H1 (cell line): ENCODE results near the gene BPHL. TPM values are rescaled to one million over a fixed set of nuclear protein-coding genes. Genes with fewer than 3 reads are reported as not detected.
A peak's percentile ranks its signal among the peaks of the same experiment; 100 is the strongest.

Experiments
- CTCF ChIA-PET: fragments of 300-600 bp; sonication (Branson Sonifier 250); formaldehyde crosslinking; loops from one replicate; lab custom pipeline; 2021; ENCODE audit not compliant: partially characterized antibody; lab: Charles Lee
- POLR2A ChIA-PET: fragments of 300-600 bp; sonication (Branson Sonifier 250); formaldehyde crosslinking; loops from one replicate; lab custom pipeline; 2021; ENCODE audit warnings: inconsistent platforms; ENCODE audit not compliant: partially characterized antibody; lab: Charles Lee
- DNase-seq, 2 experiments: peaks; one replicate each; pipeline versions ENCODE4 v3.0.0 to v3.0.0-alpha.2; 2010 to 2022; ENCODE audit warnings: low spot score in 2 of 2, low read depth in 1 of 2, mixed read lengths in 1 of 2
- FAIRE-seq: peaks from 2 replicates; lab custom pipeline; 2011; peaks lifted over from hg19 to GRCh38; lab: Jason Lieb, UNC
- H2AFZ ChIP-seq: 2 replicates; pipeline ENCODE4 v1.8.1; 2012; ENCODE audit warnings: low read length, inconsistent platforms
- H2AK5ac ChIP-seq: 2 replicates; pipeline ENCODE4 v1.6.1; 2013; ENCODE audit warnings: low read depth, low read length
- H2BK120ac ChIP-seq: replicated peaks from 2 replicates; pipeline ENCODE3; 2013; ENCODE audit warnings: low read depth, low read length, inconsistent platforms
- H2BK12ac ChIP-seq: 2 replicates; pipeline ENCODE4 v1.6.1; 2013; ENCODE audit warnings: low read depth, low read length
- H2BK15ac ChIP-seq: 2 replicates; pipeline ENCODE4 v1.6.1; 2013; ENCODE audit warnings: low read length
- H2BK20ac ChIP-seq: 2 replicates; pipeline ENCODE4 v1.6.1; 2013; ENCODE audit warnings: low read length
- H2BK5ac ChIP-seq: 2 replicates; pipeline ENCODE4 v1.6.1; 2013; ENCODE audit warnings: low read depth, low read length
- H3K14ac ChIP-seq: 2 replicates; pipeline ENCODE4 v1.6.1; 2013; ENCODE audit warnings: inconsistent platforms; ENCODE audit not compliant: insufficient read length
- H3K18ac ChIP-seq: 2 replicates; pipeline ENCODE4 v1.6.1; 2013; ENCODE audit warnings: low read length; ENCODE audit errors: extremely low read depth
- H3K23ac ChIP-seq: 2 replicates; pipeline ENCODE4 v1.6.1; 2013; ENCODE audit warnings: inconsistent platforms; ENCODE audit not compliant: insufficient read length
- H3K23me2 ChIP-seq: 2 replicates; pipeline ENCODE4 v1.6.1; 2013; ENCODE audit warnings: low read depth, low read length
- H3K27ac ChIP-seq: 2 replicates; pipeline ENCODE4 v1.6.1; 2011; ENCODE audit warnings: low read depth, low read length, inconsistent platforms
- H3K27me3 ChIP-seq, 4 experiments: replicated peaks in 1 of 4; 1 replicate in 1 of 4; 2 replicates in 3 of 4; pipeline versions ENCODE4 v1.6.1 to v1.8.1; 2011 to 2013; ENCODE audit warnings: low read length in 3 of 4, mild to moderate bottlenecking in 3 of 4, inconsistent platforms in 2 of 4, mixed read lengths in 2 of 4, moderate library complexity in 1 of 4; ENCODE audit not compliant: control insufficient read depth in 3 of 4, insufficient read depth in 3 of 4; ENCODE audit errors: extremely low read depth in 1 of 4
- H3K36me3 ChIP-seq, 4 experiments: 2 replicates each; pipeline versions ENCODE4 v1.6.1 to v1.8.1; 2011 to 2013; ENCODE audit warnings: mild to moderate bottlenecking in 4 of 4, low read length in 3 of 4, moderate library complexity in 2 of 4, control low read depth in 1 of 4, inconsistent platforms in 1 of 4; ENCODE audit not compliant: insufficient read depth in 4 of 4, control insufficient read depth in 2 of 4
- H3K4ac ChIP-seq: replicated peaks from 2 replicates; pipeline ENCODE3; 2013; ENCODE audit warnings: low read length, low read depth, mixed read lengths, inconsistent platforms; ENCODE audit not compliant: insufficient read length
- H3K4me1 ChIP-seq, 4 experiments: replicated peaks in 1 of 4; 1 replicate in 1 of 4; 2 replicates in 3 of 4; pipeline versions ENCODE4 v1.6.1 to v1.8.1; 2011 to 2013; ENCODE audit warnings: low read length in 3 of 4, inconsistent platforms in 2 of 4, mixed read lengths in 1 of 4; ENCODE audit not compliant: insufficient read depth in 4 of 4, control insufficient read depth in 3 of 4
- H3K4me2 ChIP-seq, 2 experiments: 2 replicates each; pipeline versions ENCODE4 v1.6.1 to v1.8.1; 2011 to 2013; ENCODE audit warnings: low read depth in 2 of 2, low read length in 2 of 2, control low read depth in 1 of 2, inconsistent platforms in 1 of 2, mild to moderate bottlenecking in 1 of 2; ENCODE audit not compliant: insufficient read depth in 1 of 2
- H3K4me3 ChIP-seq, 4 experiments: fragments of 200-600, 300-600 bp in 1 of 4; sonication (generic), shearing (Covaris generic), sonication (Bioruptor Twin) in 1 of 4; 2 replicates each; pipeline versions ENCODE4 v1.5.1 to v1.8.1; 2011 to 2016; ENCODE audit warnings: low read length in 4 of 4, low read depth in 3 of 4, control low read depth in 2 of 4, inconsistent platforms in 2 of 4, mild to moderate bottlenecking in 2 of 4, mixed read lengths in 1 of 4, moderate library complexity in 1 of 4; ENCODE audit not compliant: insufficient read depth in 2 of 4; ENCODE audit errors: extremely low read depth in 1 of 4
- H3K56ac ChIP-seq: replicated peaks from 2 replicates; pipeline ENCODE3; 2013; ENCODE audit warnings: low read depth, mild to moderate bottlenecking, mixed read lengths, low read length, inconsistent platforms; ENCODE audit not compliant: insufficient read length
- H3K79me1 ChIP-seq: 2 replicates; pipeline ENCODE4 v1.6.1; 2013; ENCODE audit warnings: low read depth, low read length, control low read depth
- H3K79me2 ChIP-seq, 2 experiments: 2 replicates each; pipeline versions ENCODE4 v1.6.1 to v1.8.1; 2012 to 2013; ENCODE audit warnings: low read length in 2 of 2, mild to moderate bottlenecking in 2 of 2, inconsistent platforms in 1 of 2; ENCODE audit not compliant: insufficient read depth in 2 of 2, control insufficient read depth in 1 of 2
- H3K9ac ChIP-seq, 4 experiments: replicated peaks in 1 of 4; 1 replicate in 1 of 4; 2 replicates in 3 of 4; pipeline versions ENCODE4 v1.6.1 to v1.8.1; 2011 to 2013; ENCODE audit warnings: low read depth in 3 of 4, low read length in 3 of 4, control low read depth in 2 of 4, mild to moderate bottlenecking in 2 of 4, moderate library complexity in 2 of 4, inconsistent platforms in 1 of 4; ENCODE audit errors: extremely low read depth in 1 of 4
- H3K9me3 ChIP-seq, 2 experiments: 2 replicates each; pipeline versions ENCODE4 v1.6.1 to v1.8.1; 2012 to 2013; ENCODE audit warnings: mild to moderate bottlenecking in 2 of 2, moderate library complexity in 2 of 2, control low read depth in 1 of 2, inconsistent platforms in 1 of 2, low read depth in 1 of 2, low read length in 1 of 2, mixed read lengths in 1 of 2; ENCODE audit not compliant: insufficient read depth in 2 of 2
- H4K20me1 ChIP-seq, 2 experiments: replicated peaks in 1 of 2; 2 replicates each; pipeline versions ENCODE3 to v1.8.1; 2011 to 2013; ENCODE audit warnings: inconsistent platforms in 2 of 2, low read length in 2 of 2, mild to moderate bottlenecking in 1 of 2; ENCODE audit not compliant: insufficient read depth in 2 of 2, control insufficient read depth in 1 of 2
- H4K5ac ChIP-seq: 2 replicates; pipeline ENCODE4 v1.6.1; 2013; ENCODE audit warnings: low read length, low read depth, mixed read lengths, inconsistent platforms; ENCODE audit not compliant: insufficient read length
- H4K8ac ChIP-seq: 2 replicates; pipeline ENCODE4 v1.8.0; 2013; ENCODE audit warnings: mild to moderate bottlenecking, moderate library complexity, low read length, inconsistent platforms; ENCODE audit not compliant: insufficient read depth; ENCODE audit errors: extremely low read depth
- H4K91ac ChIP-seq: replicated peaks from 2 replicates; pipeline ENCODE3; 2013; ENCODE audit warnings: low read length, mixed read lengths, inconsistent platforms; ENCODE audit not compliant: insufficient read length
- ASH2L ChIP-seq: fragments of 200-600, 300-600 bp; sonication (generic); IDR thresholded peaks from one replicate; pipeline ENCODE4 v1.7.1; 2017; ENCODE audit warnings: low read length
- EGR1 ChIP-seq: IDR thresholded peaks from 2 replicates; pipeline ENCODE4 v1.6.1; 2011; ENCODE audit warnings: low read depth, low read length, borderline replicate concordance
- EZH2 ChIP-seq: fragments of 200-600 bp; sonication (generic); IDR thresholded peaks from 2 replicates; pipeline ENCODE4 v1.7.1; 2012; ENCODE audit warnings: low read depth, mild to moderate bottlenecking, moderate library complexity, low read length, inconsistent platforms; ENCODE audit not compliant: severe bottlenecking
- POLR2AphosphoS5 ChIP-seq: IDR thresholded peaks from 2 replicates; pipeline ENCODE4 v1.6.1; 2011; ENCODE audit warnings: low read depth, low read length
- POU5F1 ChIP-seq: IDR thresholded peaks from 2 replicates; pipeline ENCODE4 v1.6.1; 2011; ENCODE audit warnings: low read depth, mild to moderate bottlenecking, low read length, moderate library complexity
- RAD21 ChIP-seq, 2 experiments: IDR thresholded peaks in 1 of 2; conservative IDR thresholded peaks in 1 of 2; 2 replicates each; pipeline ENCODE4 v1.6.1; 2011; ENCODE audit warnings: low read depth in 2 of 2, low read length in 2 of 2, improper control_type of control experiment in 1 of 2, inconsistent platforms in 1 of 2, mild to moderate bottlenecking in 1 of 2, moderate library complexity in 1 of 2
- SP4 ChIP-seq: IDR thresholded peaks from 2 replicates; pipeline ENCODE4 v1.6.1; 2012; ENCODE audit warnings: low read length, inconsistent platforms
- TEAD4 ChIP-seq: IDR thresholded peaks from 2 replicates; pipeline ENCODE4 v1.6.1; 2012; ENCODE audit warnings: low read depth, low read length, inconsistent platforms, mixed read lengths
- YY1 ChIP-seq: IDR thresholded peaks from 2 replicates; pipeline ENCODE4 v1.6.1; 2011; ENCODE audit warnings: low read depth, mild to moderate bottlenecking, low read length
- WGBS, 2 experiments: shearing (Covaris generic) in 1 of 2; methylation state at CpG; one replicate each; pipeline versions ENCODE4 v1.1.6 to v1.1.7; 2013 to 2015; ENCODE audit warnings: low lambda C conversion rate in 2 of 2, mixed read lengths in 2 of 2, inconsistent platforms in 1 of 2, low coverage in 1 of 2, missing lambda C conversion rate in 1 of 2; ENCODE audit not compliant: insufficient replicate concordance in 2 of 2, insufficient coverage in 1 of 2, insufficient read length in 1 of 2; ENCODE audit errors: extremely low coverage in 1 of 2, missing lambda C conversion rate in 1 of 2; 5-methylcytosine and 5-hydroxymethylcytosine counted together
- long read RNA-seq, 2 experiments: library from RNA in 1 of 2; library from capped mRNA in 1 of 2; stranded (forward); transcript quantifications; one replicate each; pipeline ENCODE4 v2.0.0, GENCODE V29; 2021; ENCODE audit warnings: inconsistent platforms in 1 of 2
- polyA minus RNA-seq, 3 experiments: library from RNA; depleted of rRNA, polyadenylated mRNA; stranded (reverse); fragments of >200 nt; gene quantifications; 1 replicate in 2 of 3; 2 replicates in 1 of 3; pipeline ENCODE4 v1.2.3, GENCODE V29; 2011
- polyA plus RNA-seq, 7 experiments: library from polyadenylated mRNA; depleted of rRNA in 3 of 7; stranded (reverse) in 5 of 7; unstranded in 2 of 7; fragments of >200 nt in 5 of 7; fragments of 200-250 nt in 2 of 7; gene quantifications; 1 replicate in 5 of 7; 2 replicates in 1 of 7; 4 replicates in 1 of 7; pipeline versions ENCODE4 v1.2.1 to v1.2.3, GENCODE V29; 2011 to 2013; ENCODE audit warnings: missing spikeins in 2 of 7, mixed read lengths in 2 of 7
- total RNA-seq: library from RNA; stranded (reverse); fragmentation: NEBNext Ultra II Directional; extraction: Animal tissue kit (Norgen Biotek cat#: 25700); gene quantifications from 2 replicates; pipeline ENCODE4 v1.2.1, GENCODE V29; 2021

Gene BPHL
- 36.4 and 36.6 TPM in 2 replicates for total RNA-seq
- polyA plus RNA-seq (2011; rRNA removed) = 21.8 and 24.4 TPM in 2 replicates
- 30.2 TPM for polyA plus RNA-seq (2011; cell fraction: cytosol; rRNA removed)
- 25.8 TPM for polyA plus RNA-seq (2011; cell fraction: nucleus; rRNA removed)
- 38.7 to 44.5 TPM (median 39.5 TPM) in 4 replicates for polyA plus RNA-seq (2012, experiment 1 of 2)
- 19.9 TPM for polyA plus RNA-seq (2012, experiment 2 of 2)
- 38.8 TPM for polyA plus RNA-seq (2013, experiment 1 of 2)
- polyA plus RNA-seq (2013, experiment 2 of 2) = 35.0 TPM
- 17.2 and 21.9 TPM in 2 replicates for polyA minus RNA-seq (2011; rRNA and poly(A)+ RNA removed)
- polyA minus RNA-seq (2011; cell fraction: cytosol; rRNA and poly(A)+ RNA removed) = 14.6 TPM
- polyA minus RNA-seq (2011; cell fraction: nucleus; rRNA and poly(A)+ RNA removed) = 29.6 TPM
- long read RNA-seq, experiment 1, transcript BPHL-203 (7 exons, 1,928 nt) = major isoform, 11 of 24 reads
- long read RNA-seq, experiment 1, partial matches to known transcripts = 8 of 24 reads
- long read RNA-seq, experiment 1, other reads (novel, unspliced or antisense) = 5 of 24 reads
- long read RNA-seq, experiment 2, transcript BPHL-203 (7 exons, 1,928 nt) = major isoform, 12 of 15 reads
- long read RNA-seq, experiment 2, partial matches to known transcripts = 0 of 15 reads
- long read RNA-seq, experiment 2, other reads (novel, unspliced or antisense) = 2 of 15 reads

- peaks cover 0 to 4% (median 0%) of the 10 kb centered on the region in 4 experiments; a peak in 2 of 8 replicates for H3K36me3 ChIP-seq
- peak within 1 kb of the TSS; percentile 83 to 97 (median 84) for H3K4me3 ChIP-seq
- peak within 1 kb of the TSS; percentile 72 to 95 for H3K4me2 ChIP-seq
- H3K27me3 ChIP-seq = no peaks in the 10 kb centered on the region
- peaks cover 0 to 10% (median 2%) of the 10 kb centered on the region in 4 experiments; a peak in 4 of 7 replicates for H3K4me1 ChIP-seq
- H3K23me2 ChIP-seq = peaks cover 2% of the 10 kb centered on the region; the same call in 1 of the 2 replicates
- peak within 1 kb of the TSS; percentile 96 for H3K27ac ChIP-seq
- H2BK120ac ChIP-seq = no peak within 1 kb of the TSS
- H2BK12ac ChIP-seq = no peak within 1 kb of the TSS
- no peak within 1 kb of the TSS for H2AK5ac ChIP-seq
- CTCF ChIA-PET = interaction anchor here (0.5 to 1.0 kb wide), 3 partner anchors 36 to 267 kb away, joined by 3 read pairs; no protein-coding TSS in a partner anchor
- peak within 1 kb of the TSS; percentile 97 for H4K91ac ChIP-seq
- H3K9me3 ChIP-seq = no peaks in the 10 kb centered on the region
- peak within 1 kb of the TSS; percentile 98 for H4K8ac ChIP-seq
- WGBS, 2 experiments = 3% methylated on average over 60 of the region's 89 CpGs; no CpG with 5 or more reads in 1 of the 2 experiments
- peak within 1 kb of the TSS; percentile 90 for H2AFZ ChIP-seq
- H2BK5ac ChIP-seq = peak within 1 kb of the TSS; percentile 98; the same call in 1 of the 2 replicates
- peak within 1 kb of the TSS; percentile 98 for H4K5ac ChIP-seq
- no peak within 1 kb of the TSS for H2BK15ac ChIP-seq
- peak within 1 kb of the TSS; percentile 87 to 95 (median 88) for H3K9ac ChIP-seq
- peaks cover 0 to 2% of the 10 kb centered on the region in 2 experiments for H4K20me1 ChIP-seq
- FAIRE-seq (no peak), DNase-seq (peak; percentile 86 to 100)
- H3K79me2 ChIP-seq = peaks cover 0 to 8% of the 10 kb centered on the region in 2 experiments; a peak in 2 of 4 replicates
- no peak within 1 kb of the TSS for H3K23ac ChIP-seq
- no peak within 1 kb of the TSS for H3K14ac ChIP-seq
- H3K18ac ChIP-seq = peak within 1 kb of the TSS; percentile 97
- H3K4ac ChIP-seq = peak within 1 kb of the TSS; percentile 4
- POLR2A ChIA-PET = interaction anchor here (0.9 kb wide), 1 partner anchor 33 kb away, joined by 3 read pairs; no protein-coding TSS in a partner anchor
- H2BK20ac ChIP-seq = no peak within 1 kb of the TSS
- peak within 1 kb of the TSS; percentile 91 for H3K56ac ChIP-seq
- H3K79me1 ChIP-seq = no peaks in the 10 kb centered on the region
- TF ChIP-seq POU5F1 (no peak), SP4 (peak; percentile 91), EZH2 (no peak), YY1 (peak; percentile 55), ASH2L (peak; percentile 86), RAD21 (IDR thresholded peaks at IDR 0.05 in 1 of 2, conservative IDR thresholded peaks at IDR 0.05 in 1 of 2; ENCODE audit: low read depth in 2 of 2, low read length in 2 of 2) (no peak), POLR2AphosphoS5 (peak; percentile 93), TEAD4 (peak; percentile 27; the same call in 1 of the 2 replicates), EGR1 (no peak)
Measured at GRCh38 chr6:3118353-3119039, at the start of gene BPHL. Gene BPHL, plus strand, starts transcription at chr6:3118711. Its CDS starts 30 bp downstream, at chr6:3118741.
